H1 (cell line): ENCODE data around the gene TMEM168. TPM values are rescaled to one million over a fixed set of nuclear protein-coding genes. Genes with fewer than 3 reads are reported as not detected.

Source experiments
- CTCF ChIA-PET: fragments of 300-600 bp; sonication (Branson Sonifier 250); formaldehyde crosslinking; loops from one replicate; lab custom pipeline; 2021; ENCODE audit not compliant: partially characterized antibody; lab: Charles Lee
- POLR2A ChIA-PET: fragments of 300-600 bp; sonication (Branson Sonifier 250); formaldehyde crosslinking; loops from one replicate; lab custom pipeline; 2021; ENCODE audit warnings: inconsistent platforms; ENCODE audit not compliant: partially characterized antibody; lab: Charles Lee
- DNase-seq, 2 experiments: peaks; one replicate each; pipeline versions ENCODE4 v3.0.0 to v3.0.0-alpha.2; 2010 to 2022; ENCODE audit warnings: low spot score in 2 of 2, low read depth in 1 of 2, mixed read lengths in 1 of 2
- FAIRE-seq: peaks from 2 replicates; lab custom pipeline; 2011; peaks lifted over from hg19 to GRCh38; lab: Jason Lieb, UNC
- H2AFZ ChIP-seq: 2 replicates; pipeline ENCODE4 v1.8.1; 2012; ENCODE audit warnings: low read length, inconsistent platforms
- H2AK5ac ChIP-seq: 2 replicates; pipeline ENCODE4 v1.6.1; 2013; ENCODE audit warnings: low read depth, low read length
- H2BK120ac ChIP-seq: replicated peaks from 2 replicates; pipeline ENCODE3; 2013; ENCODE audit warnings: low read depth, low read length, inconsistent platforms
- H2BK12ac ChIP-seq: 2 replicates; pipeline ENCODE4 v1.6.1; 2013; ENCODE audit warnings: low read depth, low read length
- H2BK15ac ChIP-seq: 2 replicates; pipeline ENCODE4 v1.6.1; 2013; ENCODE audit warnings: low read length
- H2BK20ac ChIP-seq: 2 replicates; pipeline ENCODE4 v1.6.1; 2013; ENCODE audit warnings: low read length
- H2BK5ac ChIP-seq: 2 replicates; pipeline ENCODE4 v1.6.1; 2013; ENCODE audit warnings: low read depth, low read length
- H3K14ac ChIP-seq: 2 replicates; pipeline ENCODE4 v1.6.1; 2013; ENCODE audit warnings: inconsistent platforms; ENCODE audit not compliant: insufficient read length
- H3K18ac ChIP-seq: 2 replicates; pipeline ENCODE4 v1.6.1; 2013; ENCODE audit warnings: low read length; ENCODE audit errors: extremely low read depth
- H3K23ac ChIP-seq: 2 replicates; pipeline ENCODE4 v1.6.1; 2013; ENCODE audit warnings: inconsistent platforms; ENCODE audit not compliant: insufficient read length
- H3K23me2 ChIP-seq: 2 replicates; pipeline ENCODE4 v1.6.1; 2013; ENCODE audit warnings: low read depth, low read length
- H3K27ac ChIP-seq: 2 replicates; pipeline ENCODE4 v1.6.1; 2011; ENCODE audit warnings: low read depth, low read length, inconsistent platforms
- H3K27me3 ChIP-seq, 4 experiments: replicated peaks in 1 of 4; 1 replicate in 1 of 4; 2 replicates in 3 of 4; pipeline versions ENCODE4 v1.6.1 to v1.8.1; 2011 to 2013; ENCODE audit warnings: low read length in 3 of 4, mild to moderate bottlenecking in 3 of 4, inconsistent platforms in 2 of 4, mixed read lengths in 2 of 4, moderate library complexity in 1 of 4; ENCODE audit not compliant: control insufficient read depth in 3 of 4, insufficient read depth in 3 of 4; ENCODE audit errors: extremely low read depth in 1 of 4
- H3K36me3 ChIP-seq, 4 experiments: 2 replicates each; pipeline versions ENCODE4 v1.6.1 to v1.8.1; 2011 to 2013; ENCODE audit warnings: mild to moderate bottlenecking in 4 of 4, low read length in 3 of 4, moderate library complexity in 2 of 4, control low read depth in 1 of 4, inconsistent platforms in 1 of 4; ENCODE audit not compliant: insufficient read depth in 4 of 4, control insufficient read depth in 2 of 4
- H3K4ac ChIP-seq: replicated peaks from 2 replicates; pipeline ENCODE3; 2013; ENCODE audit warnings: low read length, low read depth, mixed read lengths, inconsistent platforms; ENCODE audit not compliant: insufficient read length
- H3K4me1 ChIP-seq, 4 experiments: replicated peaks in 1 of 4; 1 replicate in 1 of 4; 2 replicates in 3 of 4; pipeline versions ENCODE4 v1.6.1 to v1.8.1; 2011 to 2013; ENCODE audit warnings: low read length in 3 of 4, inconsistent platforms in 2 of 4, mixed read lengths in 1 of 4; ENCODE audit not compliant: insufficient read depth in 4 of 4, control insufficient read depth in 3 of 4
- H3K4me2 ChIP-seq, 2 experiments: 2 replicates each; pipeline versions ENCODE4 v1.6.1 to v1.8.1; 2011 to 2013; ENCODE audit warnings: low read depth in 2 of 2, low read length in 2 of 2, control low read depth in 1 of 2, inconsistent platforms in 1 of 2, mild to moderate bottlenecking in 1 of 2; ENCODE audit not compliant: insufficient read depth in 1 of 2
- H3K4me3 ChIP-seq, 4 experiments: fragments of 200-600, 300-600 bp in 1 of 4; sonication (generic), shearing (Covaris generic), sonication (Bioruptor Twin) in 1 of 4; 2 replicates each; pipeline versions ENCODE4 v1.5.1 to v1.8.1; 2011 to 2016; ENCODE audit warnings: low read length in 4 of 4, low read depth in 3 of 4, control low read depth in 2 of 4, inconsistent platforms in 2 of 4, mild to moderate bottlenecking in 2 of 4, mixed read lengths in 1 of 4, moderate library complexity in 1 of 4; ENCODE audit not compliant: insufficient read depth in 2 of 4; ENCODE audit errors: extremely low read depth in 1 of 4
- H3K56ac ChIP-seq: replicated peaks from 2 replicates; pipeline ENCODE3; 2013; ENCODE audit warnings: low read depth, mild to moderate bottlenecking, mixed read lengths, low read length, inconsistent platforms; ENCODE audit not compliant: insufficient read length
- H3K79me1 ChIP-seq: 2 replicates; pipeline ENCODE4 v1.6.1; 2013; ENCODE audit warnings: low read depth, low read length, control low read depth
- H3K79me2 ChIP-seq, 2 experiments: 2 replicates each; pipeline versions ENCODE4 v1.6.1 to v1.8.1; 2012 to 2013; ENCODE audit warnings: low read length in 2 of 2, mild to moderate bottlenecking in 2 of 2, inconsistent platforms in 1 of 2; ENCODE audit not compliant: insufficient read depth in 2 of 2, control insufficient read depth in 1 of 2
- H3K9ac ChIP-seq, 4 experiments: replicated peaks in 1 of 4; 1 replicate in 1 of 4; 2 replicates in 3 of 4; pipeline versions ENCODE4 v1.6.1 to v1.8.1; 2011 to 2013; ENCODE audit warnings: low read depth in 3 of 4, low read length in 3 of 4, control low read depth in 2 of 4, mild to moderate bottlenecking in 2 of 4, moderate library complexity in 2 of 4, inconsistent platforms in 1 of 4; ENCODE audit errors: extremely low read depth in 1 of 4
- H3K9me3 ChIP-seq, 2 experiments: 2 replicates each; pipeline versions ENCODE4 v1.6.1 to v1.8.1; 2012 to 2013; ENCODE audit warnings: mild to moderate bottlenecking in 2 of 2, moderate library complexity in 2 of 2, control low read depth in 1 of 2, inconsistent platforms in 1 of 2, low read depth in 1 of 2, low read length in 1 of 2, mixed read lengths in 1 of 2; ENCODE audit not compliant: insufficient read depth in 2 of 2
- H4K20me1 ChIP-seq, 2 experiments: replicated peaks in 1 of 2; 2 replicates each; pipeline versions ENCODE3 to v1.8.1; 2011 to 2013; ENCODE audit warnings: inconsistent platforms in 2 of 2, low read length in 2 of 2, mild to moderate bottlenecking in 1 of 2; ENCODE audit not compliant: insufficient read depth in 2 of 2, control insufficient read depth in 1 of 2
- H4K5ac ChIP-seq: 2 replicates; pipeline ENCODE4 v1.6.1; 2013; ENCODE audit warnings: low read length, low read depth, mixed read lengths, inconsistent platforms; ENCODE audit not compliant: insufficient read length
- H4K8ac ChIP-seq: 2 replicates; pipeline ENCODE4 v1.8.0; 2013; ENCODE audit warnings: mild to moderate bottlenecking, moderate library complexity, low read length, inconsistent platforms; ENCODE audit not compliant: insufficient read depth; ENCODE audit errors: extremely low read depth
- H4K91ac ChIP-seq: replicated peaks from 2 replicates; pipeline ENCODE3; 2013; ENCODE audit warnings: low read length, mixed read lengths, inconsistent platforms; ENCODE audit not compliant: insufficient read length
- CTBP2 ChIP-seq: IDR thresholded peaks from 2 replicates; pipeline ENCODE4 v1.7.0; 2011; ENCODE audit warnings: borderline replicate concordance, mild to moderate bottlenecking, moderate library complexity, mixed read lengths, low read length; ENCODE audit not compliant: insufficient read depth, insufficient read length
- RNF2 ChIP-seq: fragments of 200-900, 300-1000 bp; sonication (generic); IDR thresholded peaks from 2 replicates; pipeline ENCODE4 v1.7.1; 2016; ENCODE audit warnings: borderline replicate concordance, low read depth, mild to moderate bottlenecking, antibody characterized with exemption, low read length; ENCODE audit not compliant: poor library complexity, severe bottlenecking; ENCODE audit errors: missing control alignments
- WGBS, 2 experiments: shearing (Covaris generic) in 1 of 2; methylation state at CpG; one replicate each; pipeline versions ENCODE4 v1.1.6 to v1.1.7; 2013 to 2015; ENCODE audit warnings: low lambda C conversion rate in 2 of 2, mixed read lengths in 2 of 2, inconsistent platforms in 1 of 2, low coverage in 1 of 2, missing lambda C conversion rate in 1 of 2; ENCODE audit not compliant: insufficient replicate concordance in 2 of 2, insufficient coverage in 1 of 2, insufficient read length in 1 of 2; ENCODE audit errors: extremely low coverage in 1 of 2, missing lambda C conversion rate in 1 of 2; 5-methylcytosine and 5-hydroxymethylcytosine counted together
- polyA plus RNA-seq, 7 experiments: library from polyadenylated mRNA; depleted of rRNA in 3 of 7; stranded (reverse) in 5 of 7; unstranded in 2 of 7; fragments of >200 nt in 5 of 7; fragments of 200-250 nt in 2 of 7; gene quantifications; 1 replicate in 5 of 7; 2 replicates in 1 of 7; 4 replicates in 1 of 7; pipeline versions ENCODE4 v1.2.1 to v1.2.3, GENCODE V29; 2011 to 2013; ENCODE audit warnings: missing spikeins in 2 of 7, mixed read lengths in 2 of 7
- total RNA-seq: library from RNA; stranded (reverse); fragmentation: NEBNext Ultra II Directional; extraction: Animal tissue kit (Norgen Biotek cat#: 25700); gene quantifications from 2 replicates; pipeline ENCODE4 v1.2.1, GENCODE V29; 2021

Gene TMEM168
- total and polyA plus RNA-seq, 2 of the 8 experiments (the other 6 are each of a cell fraction or from before 2014, with no cell fraction given) = 8.9 to 11.1 TPM

GRCh38 chr7:112721366-112721765, 68.8 kb downstream of the TMEM168 start:
- Histone ChIP-seq H3K9me3 (no peaks in the 10 kb centered on the region), H3K36me3 (no peaks in the 10 kb centered on the region), H3K9ac (no peak overlapping the region), H3K27me3 (no peaks in the 10 kb centered on the region), H4K91ac (no peak overlapping the region), H3K56ac (no peak overlapping the region), H4K20me1 (no peaks in the 10 kb centered on the region), H3K79me1 (no peaks in the 10 kb centered on the region), H3K23ac (no peak overlapping the region), H2AK5ac (no peak overlapping the region), H2AFZ (no peak overlapping the region), H2BK120ac (no peak overlapping the region), H3K4me1 (no peaks in the 10 kb centered on the region), H3K27ac (no peak overlapping the region), H3K4ac (no peak overlapping the region), H4K5ac (no peak overlapping the region), H2BK5ac (no peak overlapping the region), H3K79me2 (no peaks in the 10 kb centered on the region), H3K4me2 (no peak overlapping the region), H3K4me3 (no peak overlapping the region), H3K18ac (no peak overlapping the region), H3K23me2 (no peaks in the 10 kb centered on the region), H4K8ac (no peak overlapping the region), H3K14ac (no peak overlapping the region), H2BK15ac (no peak overlapping the region), H2BK12ac (no peak overlapping the region), H2BK20ac (no peak overlapping the region)
- CTCF ChIA-PET = interaction anchor here (0.7 kb wide), 1 partner anchor 990 kb away, joined by 3 read pairs; no protein-coding TSS in a partner anchor
- DNase-seq (no peak), FAIRE-seq (no peak)
- POLR2A ChIA-PET = interaction anchor here (0.8 kb wide), 1 partner anchor 44 kb away, joined by 3 read pairs; no protein-coding TSS in a partner anchor
- no peak for TF ChIP-seq RNF2
- no peak for TF ChIP-seq CTBP2
- 93% methylated on average over 1 of the region's 1 CpG; no CpG with 5 or more reads in 1 of the 2 experiments for WGBS, 2 experiments
